ACC112 (cell line): ENCODE results near the gene AAK1.
"Not testable (repeated sequence)": the region's sequence is repeated elsewhere in the genome, so short reads cannot be mapped to it uniquely, and the experiment has no call there.

Experiments
- H2AFZ ChIP-seq: fragments of 200-600 bp; sonication (generic); one replicate; pipeline ENCODE4 v1.6.0; 2017; ENCODE audit warnings: antibody characterized with exemption, low read length; ENCODE audit not compliant: unreplicated experiment
- H3K27ac ChIP-seq: fragments of 200-600 bp; sonication (generic); 2 replicates; pipeline ENCODE4 v1.5.1; 2014; ENCODE audit warnings: low read depth, mild to moderate bottlenecking, antibody characterized with exemption, low read length, moderate library complexity
- H3K27me3 ChIP-seq: fragments of 200-600 bp; sonication (generic); 2 replicates; pipeline ENCODE4 v1.6.1; 2014; ENCODE audit warnings: mild to moderate bottlenecking, antibody characterized with exemption, low read length, moderate library complexity, mixed read lengths; ENCODE audit not compliant: insufficient read depth
- H3K36me3 ChIP-seq: fragments of 200-600 bp; sonication (generic); 2 replicates; pipeline ENCODE4 v1.6.1; 2016; ENCODE audit warnings: mild to moderate bottlenecking, antibody characterized with exemption, low read length, moderate library complexity, mixed read lengths; ENCODE audit not compliant: insufficient read depth
- H3K4me1 ChIP-seq: fragments of 200-600 bp; sonication (generic); one replicate; pipeline ENCODE4 v1.6.1; 2016; ENCODE audit warnings: low read length, mixed read lengths; ENCODE audit not compliant: insufficient read depth, unreplicated experiment, control insufficient read depth
- H3K4me3 ChIP-seq: fragments of 200-600 bp; sonication (generic); 2 replicates; pipeline ENCODE4 v1.5.1; 2014; ENCODE audit warnings: mild to moderate bottlenecking, low read depth, low read length
- H3K79me2 ChIP-seq: fragments of 200-600 bp; sonication (generic); one replicate; pipeline ENCODE4 v1.6.0; 2016; ENCODE audit warnings: low read length; ENCODE audit not compliant: control insufficient read depth, unreplicated experiment, insufficient read depth

AAK1 gene

DNA sequence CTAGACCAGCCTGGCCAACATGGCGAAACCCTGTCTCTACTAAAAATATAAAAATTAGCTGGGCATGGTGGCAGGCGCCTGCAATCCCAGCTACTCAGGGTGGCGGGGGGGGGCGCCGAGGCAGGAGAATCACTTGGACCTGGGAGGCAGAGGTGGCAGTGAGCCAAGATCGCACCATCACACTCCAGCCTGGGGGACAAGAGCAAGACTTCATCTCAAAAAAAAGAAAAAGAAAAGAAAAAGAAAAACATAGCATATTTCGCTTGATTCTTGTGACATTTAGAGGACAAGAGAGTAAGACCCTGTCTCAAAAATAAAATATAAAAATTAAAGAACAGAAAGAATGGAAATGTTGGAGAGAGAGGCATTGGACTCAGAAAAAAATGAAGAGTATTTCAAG lies 224.4 kb downstream of the AAK1 start:
- not testable (repeated sequence) for H3K27ac ChIP-seq, H2AFZ ChIP-seq, H3K79me2 ChIP-seq, H3K36me3 ChIP-seq, H3K4me3 ChIP-seq, H3K27me3 ChIP-seq, H3K4me1 ChIP-seq

DNA sequence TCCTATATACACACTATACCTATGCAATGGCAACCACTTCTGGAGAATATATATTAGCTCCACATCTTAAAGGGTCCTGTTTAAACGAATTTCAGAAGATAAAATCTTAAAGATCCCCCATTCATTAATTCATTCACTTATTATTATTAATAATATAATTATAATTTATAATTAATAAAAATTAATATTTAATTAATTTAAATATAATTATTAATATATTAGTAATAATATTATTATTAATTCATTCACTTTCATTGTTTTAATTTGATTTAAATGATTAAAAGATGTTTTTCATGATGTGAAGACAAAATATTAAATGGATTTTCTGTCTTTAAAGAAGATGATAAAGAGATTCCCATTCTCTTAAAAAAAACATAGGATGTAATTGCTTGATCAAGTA lies 227.4 kb downstream of the AAK1 start:
- Histone ChIP-seq H3K4me3 (no peak overlapping the region), H2AFZ (no peak overlapping the region), H3K79me2 (no peaks in the 10 kb centered on the region), H3K36me3 (peaks cover 9% of the 10 kb centered on the region; the same call in 1 of the 2 replicates), H3K4me1 (no peaks in the 10 kb centered on the region), H3K27ac (no peak overlapping the region), H3K27me3 (no peaks in the 10 kb centered on the region)
